Keratinocyte (primary cell): ENCODE results near the gene CFAP298. TPM values are rescaled to one million over a fixed set of nuclear protein-coding genes. Genes with fewer than 3 reads are reported as not detected.
A peak's percentile ranks its signal among the peaks of the same experiment; 100 is the strongest.

ENCODE experiments used
- DNase-seq: peaks from one replicate; pipeline ENCODE4 v3.0.0-alpha.2; 2011; ENCODE audit warnings: low read depth, missing footprints, low spot score
- FAIRE-seq: peaks from 2 replicates; lab custom pipeline; 2011; peaks lifted over from hg19 to GRCh38; lab: Jason Lieb, UNC
- H2AFZ ChIP-seq: 2 replicates; pipeline ENCODE4 v1.6.0; 2012; ENCODE audit warnings: low read length, control low read depth, inconsistent platforms; ENCODE audit not compliant: control insufficient read depth
- H3K27ac ChIP-seq: 2 replicates; pipeline ENCODE4 v1.5.1; 2011; ENCODE audit warnings: low read length; ENCODE audit not compliant: control insufficient read depth, insufficient read depth
- H3K27me3 ChIP-seq: 3 replicates; pipeline ENCODE4 v1.6.0; 2011; ENCODE audit warnings: low read length; ENCODE audit not compliant: control insufficient read depth, insufficient read depth; ENCODE audit errors: extremely low read depth
- H3K36me3 ChIP-seq, 2 experiments: 2 replicates in 1 of 2; 3 replicates in 1 of 2; pipeline ENCODE4 v1.5.1; 2011; ENCODE audit warnings: low read length in 2 of 2, mild to moderate bottlenecking in 1 of 2; ENCODE audit not compliant: control insufficient read depth in 2 of 2, insufficient read depth in 2 of 2; ENCODE audit errors: extremely low read depth in 1 of 2
- H3K4me1 ChIP-seq: 3 replicates; pipeline ENCODE4 v1.5.1; 2011; ENCODE audit warnings: low read length; ENCODE audit not compliant: control insufficient read depth, insufficient read depth; ENCODE audit errors: extremely low read depth
- H3K4me2 ChIP-seq: 3 replicates; pipeline ENCODE4 v1.6.0; 2011; ENCODE audit warnings: low read depth, low read length; ENCODE audit not compliant: control insufficient read depth, insufficient read depth; ENCODE audit errors: extremely low read depth
- H3K4me3 ChIP-seq, 3 experiments: fragments of 200-600 bp in 1 of 3; sonication (generic) in 1 of 3; 2 replicates in 2 of 3; 3 replicates in 1 of 3; pipeline ENCODE4 v1.5.1; 2011 to 2016; ENCODE audit warnings: low read length in 3 of 3, mild to moderate bottlenecking in 3 of 3, control low read depth in 2 of 3, inconsistent platforms in 1 of 3, low read depth in 1 of 3, mixed read lengths in 1 of 3, mixed run types in 1 of 3, moderate library complexity in 1 of 3; ENCODE audit not compliant: control insufficient read depth in 2 of 3, insufficient read depth in 2 of 3; ENCODE audit errors: extremely low read depth in 1 of 3
- H3K79me2 ChIP-seq: 2 replicates; pipeline ENCODE4 v1.6.0; 2012; ENCODE audit warnings: low read length; ENCODE audit not compliant: control insufficient read depth, insufficient read depth
- H3K9ac ChIP-seq: 3 replicates; pipeline ENCODE4 v1.6.0; 2011; ENCODE audit warnings: low read length; ENCODE audit not compliant: control insufficient read depth, insufficient read depth; ENCODE audit errors: extremely low read depth
- H3K9me1 ChIP-seq: 3 replicates; pipeline ENCODE4 v1.6.0; 2011; ENCODE audit warnings: low read length; ENCODE audit not compliant: control insufficient read depth, insufficient read depth; ENCODE audit errors: extremely low read depth
- H3K9me3 ChIP-seq: 2 replicates; pipeline ENCODE4 v1.5.1; 2012; ENCODE audit warnings: low read depth, low read length; ENCODE audit not compliant: control insufficient read depth
- H4K20me1 ChIP-seq: 3 replicates; pipeline ENCODE4 v1.6.0; 2011; ENCODE audit warnings: low read length; ENCODE audit not compliant: control insufficient read depth, insufficient read depth; ENCODE audit errors: extremely low read depth
- EZH2 ChIP-seq: IDR thresholded peaks from one replicate; pipeline ENCODE4 v1.6.1; 2012; ENCODE audit warnings: inconsistent platforms, mild to moderate bottlenecking, low read length, moderate library complexity
- dilution Hi-C: fragments of 300-500 bp; cut with MboI; formaldehyde crosslinking; loops from one replicate; pipeline ENCODE4 v1.7.0; 2020; ENCODE audit warnings: low sequenced_read_pairs; ENCODE audit not compliant: extremely low pct_ligation_motif_present
- polyA plus RNA-seq, 5 experiments: library from polyadenylated mRNA; depleted of rRNA in 3 of 5; stranded (reverse) in 3 of 5; stranded (forward) in 1 of 5; unstranded in 1 of 5; fragments of >200 nt; gene quantifications; 1 replicate in 1 of 5; 2 replicates in 3 of 5; 3 replicates in 1 of 5; pipeline versions ENCODE4 v1.2.1 to v1.2.3, GENCODE V29; 2011 to 2012; ENCODE audit warnings: missing spikeins in 2 of 5, low read depth in 1 of 5, low replicate concordance in 1 of 5
- TF ChIP-seq, protein P1 (sequence below), 3 experiments: IDR thresholded peaks in 1 of 3; conservative IDR thresholded peaks in 1 of 3; optimal IDR thresholded peaks in 1 of 3; 2 replicates in 2 of 3; 3 replicates in 1 of 3; pipeline versions ENCODE3 to v1.5.1; 2011; ENCODE audit warnings: low read length in 3 of 3, mild to moderate bottlenecking in 3 of 3, moderate library complexity in 2 of 3, control low read depth in 1 of 3, inconsistent platforms in 1 of 3; ENCODE audit not compliant: insufficient read depth in 2 of 3; ENCODE audit errors: extremely low read depth in 1 of 3

The CFAP298 gene
- polyA plus RNA-seq, 1 donor (not counting 4 experiments of a cell fraction or from before 2014, with no cell fraction given), result 47.2 TPM

DNA sequence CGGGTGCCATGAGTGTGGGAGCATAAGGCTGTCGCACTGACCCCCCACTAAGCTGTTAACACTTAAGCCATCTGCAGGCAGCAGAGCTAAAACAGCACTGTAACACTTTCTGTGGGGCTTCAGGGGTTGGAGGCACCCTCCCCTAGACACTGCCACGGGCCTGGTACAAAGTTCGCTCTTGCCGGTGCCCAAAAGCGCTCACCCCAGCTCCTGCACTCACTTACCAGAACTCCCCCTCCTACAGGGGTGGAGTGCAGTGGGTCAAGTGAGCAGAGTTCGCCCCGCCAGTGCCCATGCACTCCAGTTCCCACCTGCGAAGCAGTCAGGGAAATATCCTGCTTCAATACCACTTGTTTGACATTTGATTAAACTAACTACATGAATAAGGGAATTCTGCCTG is 46.3 kb upstream of the CFAP298 start:
- no peak for TF ChIP-seq EZH2
- TF ChIP-seq, protein P1, sequence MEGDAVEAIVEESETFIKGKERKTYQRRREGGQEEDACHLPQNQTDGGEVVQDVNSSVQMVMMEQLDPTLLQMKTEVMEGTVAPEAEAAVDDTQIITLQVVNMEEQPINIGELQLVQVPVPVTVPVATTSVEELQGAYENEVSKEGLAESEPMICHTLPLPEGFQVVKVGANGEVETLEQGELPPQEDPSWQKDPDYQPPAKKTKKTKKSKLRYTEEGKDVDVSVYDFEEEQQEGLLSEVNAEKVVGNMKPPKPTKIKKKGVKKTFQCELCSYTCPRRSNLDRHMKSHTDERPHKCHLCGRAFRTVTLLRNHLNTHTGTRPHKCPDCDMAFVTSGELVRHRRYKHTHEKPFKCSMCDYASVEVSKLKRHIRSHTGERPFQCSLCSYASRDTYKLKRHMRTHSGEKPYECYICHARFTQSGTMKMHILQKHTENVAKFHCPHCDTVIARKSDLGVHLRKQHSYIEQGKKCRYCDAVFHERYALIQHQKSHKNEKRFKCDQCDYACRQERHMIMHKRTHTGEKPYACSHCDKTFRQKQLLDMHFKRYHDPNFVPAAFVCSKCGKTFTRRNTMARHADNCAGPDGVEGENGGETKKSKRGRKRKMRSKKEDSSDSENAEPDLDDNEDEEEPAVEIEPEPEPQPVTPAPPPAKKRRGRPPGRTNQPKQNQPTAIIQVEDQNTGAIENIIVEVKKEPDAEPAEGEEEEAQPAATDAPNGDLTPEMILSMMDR (optimal IDR thresholded peaks at IDR 0.05 in 1 of 3, IDR thresholded peaks at IDR 0.05 in 1 of 3, conservative IDR thresholded peaks at IDR 0.05 in 1 of 3; ENCODE audit: extremely low read depth in 1 of 3, insufficient read depth in 2 of 3, low read length in 3 of 3), result no peak

DNA sequence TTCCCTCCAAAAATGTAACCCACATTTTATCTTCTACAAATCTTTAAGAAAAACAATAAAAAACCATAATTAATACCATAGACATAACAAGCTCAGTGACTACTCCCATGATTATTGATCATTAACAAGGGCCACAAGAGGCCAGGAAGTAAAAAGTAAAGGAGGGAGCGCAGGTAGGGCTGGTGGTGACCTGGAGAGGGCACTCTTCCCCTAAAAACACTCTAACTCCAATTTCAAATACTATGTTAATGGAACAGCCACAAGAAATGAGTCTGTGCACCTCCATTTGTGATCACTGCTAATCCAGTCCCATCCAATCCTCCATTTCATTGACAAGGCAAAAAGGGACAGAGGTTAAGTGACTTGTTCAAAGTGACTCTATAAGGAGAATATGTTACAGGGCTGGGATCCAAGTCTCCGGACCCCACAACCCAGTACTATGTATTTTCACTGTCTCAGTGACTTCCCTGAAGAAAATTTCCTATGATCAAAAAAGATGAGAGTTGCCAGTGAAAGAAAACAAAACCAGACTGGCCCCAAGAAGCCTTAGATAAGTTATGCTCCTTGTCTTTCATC is 41.2 kb upstream of the CFAP298 start:
- TF ChIP-seq, protein P1 (optimal IDR thresholded peaks at IDR 0.05 in 1 of 3, IDR thresholded peaks at IDR 0.05 in 1 of 3, conservative IDR thresholded peaks at IDR 0.05 in 1 of 3; ENCODE audit: extremely low read depth in 1 of 3, insufficient read depth in 2 of 3, low read length in 3 of 3), result peak; percentile 63 to 73 (median 69)
- no peak for TF ChIP-seq EZH2
- no peaks in the 10 kb centered on the region for H4K20me1 ChIP-seq
- no peaks in the 10 kb centered on the region for H3K9me3 ChIP-seq
- no peaks in the 10 kb centered on the region for H3K79me2 ChIP-seq
- peaks cover 0 to 3% of the 10 kb centered on the region in 2 experiments for H3K36me3 ChIP-seq
- H3K4me3 ChIP-seq, result no peak overlapping the region
- H3K27me3 ChIP-seq, result no peaks in the 10 kb centered on the region
- no peak for FAIRE-seq
- no peak overlapping the region for H2AFZ ChIP-seq
- no peak for DNase-seq
- H3K9me1 ChIP-seq, result no peaks in the 10 kb centered on the region
- no peak overlapping the region for H3K4me2 ChIP-seq
- H3K9ac ChIP-seq, result no peak overlapping the region
- no peak overlapping the region for H3K27ac ChIP-seq
- no peaks in the 10 kb centered on the region for H3K4me1 ChIP-seq
- dilution Hi-C loops, result no loop called here

More for the DNA sequence above, 46.3 kb upstream of the CFAP298 start:
- dilution Hi-C loops, result no loop called here
- no peaks in the 10 kb centered on the region for H3K79me2 ChIP-seq
- H3K9ac ChIP-seq, result no peak overlapping the region
- H3K27ac ChIP-seq, result no peak overlapping the region
- no peaks in the 10 kb centered on the region for H3K9me3 ChIP-seq
- DNase-seq (no peak), FAIRE-seq (no peak)
- H3K27me3 ChIP-seq, result no peaks in the 10 kb centered on the region
- H3K4me1 ChIP-seq, result no peaks in the 10 kb centered on the region
- no peak overlapping the region for H2AFZ ChIP-seq
- no peaks in the 10 kb centered on the region for H4K20me1 ChIP-seq
- H3K4me3 ChIP-seq, result no peak overlapping the region
- H3K4me2 ChIP-seq, result no peak overlapping the region
- H3K9me1 ChIP-seq, result no peaks in the 10 kb centered on the region
- H3K36me3 ChIP-seq, result no peaks in the 10 kb centered on the region
